ENCODE results near the gene PAFAH1B1. TPM values are rescaled to one million over a fixed set of nuclear protein-coding genes. Genes with fewer than 3 reads are reported as not detected.

PAFAH1B1 gene
- total RNA-seq, 1 experiment from 2014 or later: 114 TPM

GRCh38 chr17:2708585-2709182, 115.2 kb downstream of the PAFAH1B1 start:
- ATAC-seq (no peak), DNase-seq (ENCODE audit: low spot score) (no peak)
- H3K4me3 Mint-ChIP-seq: no peak overlapping the region
- ChIA-PET CTCF (interaction anchor here (0.7 to 1.6 kb wide), 4 partner anchors 15 to 326 kb away, joined by 3 to 8 read pairs (median 4); partner anchors contain the start of gene CCDC92B), POLR2A (interaction anchor here (1.4 kb wide), 1 partner anchor 15 kb away, joined by 4 read pairs; no protein-coding TSS in a partner anchor)
- peaks cover 52% of the 10 kb centered on the region for H3K4me1 Mint-ChIP-seq
- peaks cover 7% of the 10 kb centered on the region for H3K27me3 Mint-ChIP-seq (ENCODE audit: low read depth)
- H3K27ac Mint-ChIP-seq: no peak overlapping the region; the same call in 1 of the 2 replicates
- H3K36me3 Mint-ChIP-seq: no peaks in the 10 kb centered on the region
- no peaks in the 10 kb centered on the region for H3K9me3 Mint-ChIP-seq
- TF ChIP-seq TCF7 (CRISPR knock-in tag; IDR thresholded peaks at IDR 0.05; ENCODE audit: low read depth) (no peak), HMGA2 (CRISPR knock-in tag; IDR thresholded peaks at IDR 0.05) (no peak), ATF3 (CRISPR knock-in tag; conservative IDR thresholded peaks at IDR 0.05) (no peak), TEAD4 (CRISPR knock-in tag; IDR thresholded peaks at IDR 0.05) (no peak), RELA (CRISPR knock-in tag; IDR thresholded peaks at IDR 0.05; ENCODE audit: borderline replicate concordance) (no peak), HMGXB4 (CRISPR knock-in tag; IDR thresholded peaks at IDR 0.05) (no peak), OVOL2 (CRISPR knock-in tag; IDR thresholded peaks at IDR 0.05; ENCODE audit: borderline replicate concordance) (no peak), NFATC4 (CRISPR knock-in tag; IDR thresholded peaks at IDR 0.05) (no peak), PRDM15 (CRISPR knock-in tag; IDR thresholded peaks at IDR 0.05) (no peak), CDX4 (CRISPR knock-in tag; IDR thresholded peaks at IDR 0.05; ENCODE audit: borderline replicate concordance) (no peak), ZMAT4 (CRISPR knock-in tag; IDR thresholded peaks at IDR 0.05) (no peak), EMX1 (CRISPR knock-in tag; IDR thresholded peaks at IDR 0.05) (no peak), ZNF425 (CRISPR knock-in tag; conservative IDR thresholded peaks at IDR 0.05) (no peak), FOXK1 (CRISPR knock-in tag; IDR thresholded peaks at IDR 0.05) (no peak), CTCF (IDR thresholded peaks at IDR 0.05) (no peak), ZNF396 (CRISPR knock-in tag; IDR thresholded peaks at IDR 0.05; ENCODE audit: borderline replicate concordance) (no peak), USF1 (CRISPR knock-in tag; IDR thresholded peaks at IDR 0.05) (no peak), NR1H2 (CRISPR knock-in tag; IDR thresholded peaks at IDR 0.05) (no peak)

Measured in WTC11 (cell line).